Stimulated activated CD4-positive, alpha-beta T cell treated with anti-CD3 and anti-CD28 coated beads, Interleukin-15, amount 100 ng/mL, for 1 hour (primary cell): ENCODE measurements around the gene SHROOM3.
"Not testable (repeated sequence)": the region's sequence is repeated elsewhere in the genome, so short reads cannot be mapped to it uniquely, and the experiment has no call there.

Source experiments
- DNase-seq, 2 donors: peaks; one replicate each; pipeline ENCODE4 v3.0.0-alpha.2; 2020; ENCODE audit warnings: low read depth in 1 of 2, low spot score in 1 of 2

Gene SHROOM3

GRCh38 chr4:76443376-76443775, 8.3 kb downstream of the SHROOM3 start:
- DNase-seq: no peak

GRCh38 chr4:76445911-76446310, 10.9 kb downstream of the SHROOM3 start:
- DNase-seq: no peak

- no peak for DNase-seq
Measured at GRCh38 chr4:76447393-76447851, 12.4 kb downstream of the SHROOM3 start.

- DNase-seq: no peak
Measured at GRCh38 chr4:76448211-76448610, 13.2 kb downstream of the SHROOM3 start.

GRCh38 chr4:76449362-76449767, 14.3 kb downstream of the SHROOM3 start:
- no peak for DNase-seq

GRCh38 chr4:76449833-76450232, 14.8 kb downstream of the SHROOM3 start:
- DNase-seq: no peak

GRCh38 chr4:76453232-76453631, 18.2 kb downstream of the SHROOM3 start:
- no peak for DNase-seq

- not testable (repeated sequence) for DNase-seq
Measured at GRCh38 chr4:76454073-76454472, 19.0 kb downstream of the SHROOM3 start.

- no peak for DNase-seq
Measured at GRCh38 chr4:76457885-76458284, 22.9 kb downstream of the SHROOM3 start.

GRCh38 chr4:76458297-76458696, 23.3 kb downstream of the SHROOM3 start:
- DNase-seq: no peak

- no peak for DNase-seq
Measured at GRCh38 chr4:76458825-76459224, 23.8 kb downstream of the SHROOM3 start.

- DNase-seq: no peak
Measured at GRCh38 chr4:76459291-76459723, 24.3 kb downstream of the SHROOM3 start.

- DNase-seq: no peak
Measured at GRCh38 chr4:76463568-76463967, 28.5 kb downstream of the SHROOM3 start.

GRCh38 chr4:76470064-76470463, 35.0 kb downstream of the SHROOM3 start:
- DNase-seq: no peak

- DNase-seq: no peak
Measured at GRCh38 chr4:76470532-76470931, 35.5 kb downstream of the SHROOM3 start.

GRCh38 chr4:76476571-76476970, 41.5 kb downstream of the SHROOM3 start:
- DNase-seq: no peak

GRCh38 chr4:76484654-76485053, 49.6 kb downstream of the SHROOM3 start:
- DNase-seq: no peak

GRCh38 chr4:76485450-76485849, 50.4 kb downstream of the SHROOM3 start:
- no peak for DNase-seq

- DNase-seq: no peak
Measured at GRCh38 chr4:76486588-76487276, 51.7 kb downstream of the SHROOM3 start.

GRCh38 chr4:76487621-76488020, 52.6 kb downstream of the SHROOM3 start:
- no peak for DNase-seq

- DNase-seq: no peak
Measured at GRCh38 chr4:76488455-76488854, 53.4 kb downstream of the SHROOM3 start.

- no peak for DNase-seq
Measured at GRCh38 chr4:76488888-76489685, 54.1 kb downstream of the SHROOM3 start.
